HCT116 (cell line): ENCODE results near the gene LAD1. TPM values are rescaled to one million over a fixed set of nuclear protein-coding genes. Genes with fewer than 3 reads are reported as not detected.

ENCODE experiments used
- ATAC-seq: fragments of 200-7000 bp; cut with Tn5 transposase; 2 replicates; pipeline ENCODE4 v1.9.1; 2020; ENCODE audit warnings: mild to moderate bottlenecking, moderate library complexity
- BruUV-seq: library from RNA; stranded (reverse); fragments of 400-500 nt; replicated peaks from 2 replicates; lab custom pipeline; 2021; lab: Mats Ljungman, UMichigan
- CTCF ChIA-PET: fragments of 300-600 bp; sonication (Branson Sonifier 250); formaldehyde crosslinking; loops from one replicate; lab custom pipeline; 2021; ENCODE audit warnings: antibody characterized with exemption; lab: Charles Lee
- POLR2A ChIA-PET: fragments of 300-600, 350-600 bp; sonication (Branson Sonifier 250); formaldehyde crosslinking; loops from one replicate; lab custom pipeline; 2021; ENCODE audit warnings: antibody characterized with exemption; lab: Charles Lee
- RAD21 ChIA-PET, 2 experiments: fragments of 300-600 bp; sonication (Branson Sonifier 250); formaldehyde crosslinking; loops; one replicate each; lab custom pipeline; 2023; ENCODE audit warnings: low total read pairs in 2 of 2; ENCODE audit not compliant: uncharacterized antibody in 2 of 2, unreplicated experiment in 2 of 2, low non-redundant PET in 1 of 2; lab: Charles Lee
- DNase-seq: peaks from one replicate; pipeline ENCODE4 v3.0.0-alpha.2; 2010; ENCODE audit warnings: low read depth, low spot score
- H2AFZ ChIP-seq: fragments of 200-600 bp; shearing (Covaris generic), sonication (generic); 2 replicates; pipeline ENCODE4 v1.6.1; 2017; ENCODE audit warnings: low read depth, mixed run types, mixed read lengths, antibody characterized with exemption, low read length; ENCODE audit not compliant: poor library complexity, severe bottlenecking
- H3K27ac ChIP-seq: 2 replicates; pipeline ENCODE4 v1.5.1; 2012; ENCODE audit warnings: low read depth, low read length
- H3K27me3 ChIP-seq: fragments of 200-600 bp; sonication (generic); 2 replicates; pipeline ENCODE4 v1.6.1; 2016; ENCODE audit warnings: mixed run types, low read length, mixed read lengths; ENCODE audit not compliant: insufficient read depth
- H3K36me3 ChIP-seq, 2 experiments: fragments of 200-500 bp in 1 of 2; fragments of 200-600 bp in 1 of 2; sonication (Bioruptor generic) in 1 of 2; sonication (generic) in 1 of 2; 2 replicates each; pipeline versions ENCODE4 v1.5.1 to v1.6.1; 2014 to 2016; ENCODE audit warnings: low read length in 2 of 2, inconsistent platforms in 1 of 2, mixed read lengths in 1 of 2, mixed run types in 1 of 2; ENCODE audit not compliant: insufficient read depth in 2 of 2, control insufficient read depth in 1 of 2
- H3K4me1 ChIP-seq, 2 experiments: fragments of 200-600 bp in 1 of 2; sonication (generic) in 1 of 2; 2 replicates each; pipeline versions ENCODE4 v1.5.1 to v1.6.1; 2012 to 2017; ENCODE audit warnings: low read length in 2 of 2, inconsistent platforms in 1 of 2, mild to moderate bottlenecking in 1 of 2, mixed read lengths in 1 of 2, mixed run types in 1 of 2, moderate library complexity in 1 of 2; ENCODE audit not compliant: insufficient read depth in 2 of 2, control insufficient read depth in 1 of 2
- H3K4me2 ChIP-seq: fragments of 200-600 bp; sonication (generic); 2 replicates; pipeline ENCODE4 v1.6.1; 2017; ENCODE audit warnings: mixed run types, low read length, mixed read lengths
- H3K4me3 ChIP-seq, 2 experiments: fragments of 200-600 bp in 1 of 2; sonication (generic) in 1 of 2; replicated peaks in 1 of 2; 2 replicates each; pipeline ENCODE4 v1.5.1; 2011 to 2016; ENCODE audit warnings: low read length in 2 of 2, control low read depth in 1 of 2, low read depth in 1 of 2, mild to moderate bottlenecking in 1 of 2, mixed read lengths in 1 of 2, mixed run types in 1 of 2
- H3K79me2 ChIP-seq: fragments of 200-600 bp; sonication (generic); 2 replicates; pipeline ENCODE4 v1.6.1; 2017; ENCODE audit warnings: mild to moderate bottlenecking, mixed run types, low read length, moderate library complexity, mixed read lengths; ENCODE audit not compliant: insufficient read depth
- H3K9ac ChIP-seq: fragments of 200-600 bp; sonication (generic); 2 replicates; pipeline ENCODE4 v1.6.1; 2016; ENCODE audit warnings: low read length, mixed read lengths
- H3K9me2 ChIP-seq: fragments of 200-600 bp; sonication (generic), shearing (Covaris generic); 2 replicates; pipeline ENCODE4 v1.6.1; 2017; ENCODE audit warnings: mixed run types, mild to moderate bottlenecking, moderate library complexity; ENCODE audit not compliant: insufficient read depth
- H3K9me3 ChIP-seq, 2 experiments: fragments of 200-500 bp in 1 of 2; fragments of 200-600 bp in 1 of 2; sonication (Bioruptor generic) in 1 of 2; sonication (generic) in 1 of 2; 2 replicates each; pipeline ENCODE4 v1.6.1; 2014 to 2017; ENCODE audit warnings: low read length in 2 of 2, mixed read lengths in 2 of 2, inconsistent platforms in 1 of 2, low read depth in 1 of 2, mild to moderate bottlenecking in 1 of 2, mixed run types in 1 of 2, moderate library complexity in 1 of 2; ENCODE audit not compliant: control insufficient read depth in 1 of 2, insufficient read depth in 1 of 2
- H4K20me1 ChIP-seq: fragments of 200-600 bp; sonication (generic), shearing (Covaris generic); 2 replicates; pipeline ENCODE4 v1.6.1; 2017; ENCODE audit warnings: mixed run types, mild to moderate bottlenecking, moderate library complexity; ENCODE audit not compliant: insufficient read depth
- POLR2AphosphoS5 ChIP-seq: IDR thresholded peaks from 2 replicates; pipeline ENCODE4 v1.6.1; 2011; ENCODE audit warnings: mild to moderate bottlenecking, low read depth, low read length, moderate library complexity
- REST ChIP-seq: IDR thresholded peaks from 2 replicates; pipeline ENCODE4 v1.6.1; 2012; ENCODE audit warnings: low read depth
- YY1 ChIP-seq: IDR thresholded peaks from 2 replicates; pipeline ENCODE4 v1.6.1; 2011; ENCODE audit warnings: low read length, low read depth, moderate library complexity, mild to moderate bottlenecking; ENCODE audit not compliant: insufficient replicate concordance; ENCODE audit errors: extremely low read depth
- intact Hi-C: fragments of 100-400 bp; cut with micrococcal nuclease; formaldehyde crosslinking; loops from 2 replicates; pipeline ENCODE4 v1.10.0; 2022
- total RNA-seq: library from RNA; stranded (reverse); gene quantifications from one replicate; pipeline ENCODE4 v1.2.1, GENCODE V29; 2021; ENCODE audit not compliant: unreplicated experiment
- TF ChIP-seq, protein P1 (sequence below): IDR thresholded peaks from 2 replicates; pipeline ENCODE4 v1.6.1; 2012
- TF ChIP-seq, protein P2 (sequence below), 3 experiments: fragments of 200-600 bp in 1 of 3; sonication (generic) in 1 of 3; IDR thresholded peaks in 2 of 3; conservative IDR thresholded peaks in 1 of 3; 2 replicates each; pipeline ENCODE4 v1.5.1; 2012 to 2017; ENCODE audit warnings: low read depth in 2 of 3, low read length in 2 of 3, antibody characterized with exemption in 1 of 3, borderline replicate concordance in 1 of 3, control low read depth in 1 of 3, mild to moderate bottlenecking in 1 of 3, mixed read lengths in 1 of 3, mixed run types in 1 of 3, moderate library complexity in 1 of 3; ENCODE audit not compliant: insufficient read depth in 1 of 3

LAD1 gene
- total RNA-seq, 1 experiment from 2014 or later = 56.1 TPM

GRCh38 chr1:201370500-201370899, 28.6 kb downstream of the LAD1 start:
- ChIA-PET CTCF (no interaction called here), POLR2A (no interaction called here), RAD21 (no interaction called here)
- intact Hi-C loops = no loop called here
- Histone ChIP-seq H3K9me2 (no peaks in the 10 kb centered on the region), H3K4me2 (no peak overlapping the region), H3K4me3 (no peak overlapping the region), H2AFZ (no peak overlapping the region), H3K27ac (no peak overlapping the region), H3K79me2 (no peaks in the 10 kb centered on the region), H3K4me1 (peaks cover 0 to 6% of the 10 kb centered on the region in 2 experiments; a peak in 2 of 4 replicates), H3K9ac (no peak overlapping the region), H4K20me1 (no peaks in the 10 kb centered on the region), H3K9me3 (no peaks in the 10 kb centered on the region), H3K36me3 (no peaks in the 10 kb centered on the region), H3K27me3 (peaks cover 29% of the 10 kb centered on the region; the same call in 1 of the 2 replicates)
- DNase-seq (no peak), ATAC-seq (no peak)
- no TSS peak for BruUV-seq
- TF ChIP-seq REST (no peak), YY1 (no peak), POLR2AphosphoS5 (no peak)
- TF ChIP-seq, protein P1, sequence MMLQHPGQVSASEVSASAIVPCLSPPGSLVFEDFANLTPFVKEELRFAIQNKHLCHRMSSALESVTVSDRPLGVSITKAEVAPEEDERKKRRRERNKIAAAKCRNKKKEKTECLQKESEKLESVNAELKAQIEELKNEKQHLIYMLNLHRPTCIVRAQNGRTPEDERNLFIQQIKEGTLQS = no peak
- TF ChIP-seq, protein P2, sequence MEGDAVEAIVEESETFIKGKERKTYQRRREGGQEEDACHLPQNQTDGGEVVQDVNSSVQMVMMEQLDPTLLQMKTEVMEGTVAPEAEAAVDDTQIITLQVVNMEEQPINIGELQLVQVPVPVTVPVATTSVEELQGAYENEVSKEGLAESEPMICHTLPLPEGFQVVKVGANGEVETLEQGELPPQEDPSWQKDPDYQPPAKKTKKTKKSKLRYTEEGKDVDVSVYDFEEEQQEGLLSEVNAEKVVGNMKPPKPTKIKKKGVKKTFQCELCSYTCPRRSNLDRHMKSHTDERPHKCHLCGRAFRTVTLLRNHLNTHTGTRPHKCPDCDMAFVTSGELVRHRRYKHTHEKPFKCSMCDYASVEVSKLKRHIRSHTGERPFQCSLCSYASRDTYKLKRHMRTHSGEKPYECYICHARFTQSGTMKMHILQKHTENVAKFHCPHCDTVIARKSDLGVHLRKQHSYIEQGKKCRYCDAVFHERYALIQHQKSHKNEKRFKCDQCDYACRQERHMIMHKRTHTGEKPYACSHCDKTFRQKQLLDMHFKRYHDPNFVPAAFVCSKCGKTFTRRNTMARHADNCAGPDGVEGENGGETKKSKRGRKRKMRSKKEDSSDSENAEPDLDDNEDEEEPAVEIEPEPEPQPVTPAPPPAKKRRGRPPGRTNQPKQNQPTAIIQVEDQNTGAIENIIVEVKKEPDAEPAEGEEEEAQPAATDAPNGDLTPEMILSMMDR (IDR thresholded peaks at IDR 0.05 in 2 of 3, conservative IDR thresholded peaks at IDR 0.05 in 1 of 3; ENCODE audit: borderline replicate concordance in 1 of 3, insufficient read depth in 1 of 3, low read depth in 2 of 3, low read length in 2 of 3) = no peak
